Stimulated activated CD8-positive, alpha-beta memory T cell treated with anti-CD3 and anti-CD28 coated beads, Interleukin-12 subunit alpha, Interleukin-12 subunit beta, amount 100 ng/mL, for 1 hour (primary cell): ENCODE measurements around the gene PAQR9.
"Not testable (repeated sequence)": the region's sequence is repeated elsewhere in the genome, so short reads cannot be mapped to it uniquely, and the experiment has no call there.

ENCODE experiments used
- DNase-seq: peaks from one replicate; pipeline ENCODE4 v3.0.0-alpha.2; 2020; ENCODE audit warnings: low read depth

Gene PAQR9, protein sequence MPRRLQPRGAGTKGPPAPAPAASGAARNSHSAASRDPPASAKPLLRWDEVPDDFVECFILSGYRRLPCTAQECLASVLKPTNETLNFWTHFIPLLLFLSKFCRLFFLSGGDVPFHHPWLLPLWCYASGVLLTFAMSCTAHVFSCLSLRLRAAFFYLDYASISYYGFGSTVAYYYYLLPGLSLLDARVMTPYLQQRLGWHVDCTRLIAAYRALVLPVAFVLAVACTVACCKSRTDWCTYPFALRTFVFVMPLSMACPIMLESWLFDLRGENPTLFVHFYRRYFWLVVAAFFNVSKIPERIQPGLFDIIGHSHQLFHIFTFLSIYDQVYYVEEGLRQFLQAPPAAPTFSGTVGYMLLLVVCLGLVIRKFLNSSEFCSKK

DNA sequence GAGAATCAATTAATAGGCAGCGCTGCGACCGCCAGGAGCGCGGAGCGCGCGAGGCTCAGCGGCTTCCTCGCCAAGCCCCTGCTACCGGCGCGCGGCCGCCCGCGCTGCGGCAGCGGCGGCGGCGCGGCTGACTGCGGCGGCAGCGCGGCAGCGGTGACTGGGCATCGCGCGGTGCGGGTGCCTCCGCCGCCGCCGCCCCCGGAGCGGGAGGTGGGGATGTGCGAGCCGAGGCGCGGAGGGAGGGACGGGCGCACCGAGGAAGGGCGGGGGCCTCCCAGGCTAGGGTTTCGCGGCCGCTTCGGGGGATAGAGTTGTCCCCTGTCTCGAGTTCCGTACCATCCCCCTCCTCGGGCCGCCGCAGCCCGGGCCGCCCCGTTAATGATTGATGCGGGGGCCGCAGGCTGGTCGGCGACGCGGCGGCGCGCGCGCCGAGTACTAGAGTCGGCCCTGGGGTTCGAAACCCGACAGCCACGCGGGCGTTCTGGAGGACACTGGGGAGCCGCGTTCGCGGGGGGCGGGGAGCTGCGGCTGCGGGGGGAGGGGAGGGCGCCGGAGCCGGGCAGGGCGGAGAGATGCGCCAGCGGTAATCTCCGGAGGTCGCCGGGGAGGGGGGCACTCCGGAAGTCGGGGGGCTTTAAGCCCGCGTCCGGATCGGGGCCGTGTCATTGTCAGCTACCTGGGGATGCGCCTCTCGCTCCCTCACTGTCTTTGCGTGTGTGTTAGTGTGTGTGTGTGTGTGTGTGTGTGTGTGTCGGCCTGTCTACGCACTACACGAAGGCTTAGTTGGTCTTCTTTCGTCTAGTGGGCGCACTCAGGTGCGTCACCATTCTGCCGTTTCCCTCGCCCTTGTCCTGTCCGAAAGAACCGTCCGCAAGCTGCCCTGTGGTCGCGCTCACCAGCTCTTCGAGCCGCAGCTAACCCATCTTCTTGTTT lies at the start of gene PAQR9:
Gene PAQR9, minus strand, starts transcription at position 159 of the 933 bp plus-strand sequence. CDS start 338 bp downstream, outside the sequence.
- DNase-seq, result no peak

GRCh38 chr3:143011705-143012104 lies 48.2 kb upstream of the PAQR9 start:
- no peak for DNase-seq

DNA sequence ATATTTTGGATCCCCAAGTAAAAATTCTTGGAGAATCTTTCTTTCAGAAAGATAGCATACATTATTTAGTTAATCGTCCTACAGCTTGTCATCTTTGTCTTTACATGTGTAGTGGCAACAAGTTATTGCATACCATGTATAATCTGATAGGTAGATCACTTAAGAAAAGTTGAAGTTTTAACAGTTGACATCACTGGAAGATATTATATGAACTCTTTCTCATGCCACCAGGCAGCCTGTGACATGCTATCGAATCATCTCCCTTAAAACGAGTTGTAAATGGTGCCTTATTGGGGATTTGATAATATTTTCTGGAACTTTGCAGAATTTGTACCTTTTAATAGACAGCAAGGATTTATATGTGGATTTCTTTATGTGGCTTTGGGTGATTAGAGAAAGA lies 46.5 kb upstream of the PAQR9 start:
- DNase-seq, result no peak

- DNase-seq, result no peak
Measured at GRCh38 chr3:143004823-143005222, 41.3 kb upstream of the PAQR9 start.

GRCh38 chr3:143002727-143003126 lies 39.3 kb upstream of the PAQR9 start:
- no peak for DNase-seq

DNA sequence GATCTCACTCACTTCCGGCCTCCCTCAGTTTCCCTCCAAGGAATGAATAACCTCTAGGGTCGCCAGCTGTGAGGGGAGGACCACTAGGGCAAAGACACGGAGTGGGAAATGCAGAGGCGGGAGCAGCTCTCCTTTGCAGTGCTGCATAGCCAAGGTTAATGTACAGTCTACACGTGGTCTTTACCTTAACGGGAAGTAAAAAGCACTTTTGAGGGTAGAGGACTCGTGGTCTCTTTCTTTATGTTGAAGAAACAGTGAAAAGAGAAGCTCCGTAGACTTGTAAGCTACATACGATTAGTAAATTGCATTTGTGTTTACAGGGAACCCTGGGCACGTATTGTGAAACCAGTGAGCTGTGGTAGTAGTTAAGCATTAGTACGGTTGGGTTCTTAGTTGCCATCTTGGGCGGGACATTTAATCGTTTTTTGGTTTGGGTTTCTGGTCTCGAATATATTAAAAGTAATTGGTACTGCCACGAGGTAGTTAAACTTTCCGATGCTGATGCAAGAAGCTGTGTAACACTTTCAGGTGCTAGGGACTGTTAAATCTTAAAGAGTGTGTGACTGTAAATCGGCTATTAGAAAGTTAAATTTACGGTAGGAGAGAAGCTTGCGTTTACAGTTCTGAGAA lies 38.7 kb upstream of the PAQR9 start:
- DNase-seq, result no peak

DNA sequence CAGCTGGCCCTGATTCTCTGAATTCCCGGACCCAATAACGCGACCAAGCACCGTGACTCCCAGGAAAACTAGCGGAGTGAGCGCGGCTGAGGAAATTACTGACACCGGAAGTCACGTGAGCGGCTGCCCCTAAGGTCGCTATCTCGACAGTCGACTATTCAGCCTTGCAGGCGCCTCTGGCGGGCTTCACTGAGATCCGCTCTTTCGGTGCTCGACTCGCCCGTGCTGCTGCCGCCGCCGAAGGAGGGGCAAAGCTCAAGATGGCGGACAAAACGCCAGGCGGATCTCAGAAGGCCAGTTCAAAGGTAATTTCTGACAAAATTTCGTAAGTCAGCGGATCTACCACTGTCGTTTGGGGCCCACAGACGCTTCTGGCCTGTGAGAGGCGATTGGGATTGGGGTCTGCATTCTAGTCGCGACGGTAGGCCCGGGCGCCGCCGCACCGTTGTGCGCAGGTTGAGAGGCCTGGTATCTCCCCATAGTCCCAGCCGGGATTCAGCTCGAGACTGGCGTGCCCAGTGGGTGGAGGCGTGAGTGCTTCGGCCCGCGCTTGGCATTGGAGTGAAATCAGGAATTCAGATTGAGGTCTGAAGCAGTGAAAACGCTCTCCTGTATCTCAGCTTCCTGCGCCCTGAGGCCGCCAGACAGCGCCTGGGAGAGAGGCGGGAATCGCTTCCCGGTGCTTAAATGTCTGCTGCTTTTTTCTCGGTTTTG lies 38.1 kb upstream of the PAQR9 start, which contains the start of gene U2SURP:
Gene U2SURP, plus strand, starts transcription at position 202 of the 714 bp plus-strand sequence. Its CDS starts 59 bp downstream, at position 261.
- DNase-seq, result peak; percentile 81

DNA sequence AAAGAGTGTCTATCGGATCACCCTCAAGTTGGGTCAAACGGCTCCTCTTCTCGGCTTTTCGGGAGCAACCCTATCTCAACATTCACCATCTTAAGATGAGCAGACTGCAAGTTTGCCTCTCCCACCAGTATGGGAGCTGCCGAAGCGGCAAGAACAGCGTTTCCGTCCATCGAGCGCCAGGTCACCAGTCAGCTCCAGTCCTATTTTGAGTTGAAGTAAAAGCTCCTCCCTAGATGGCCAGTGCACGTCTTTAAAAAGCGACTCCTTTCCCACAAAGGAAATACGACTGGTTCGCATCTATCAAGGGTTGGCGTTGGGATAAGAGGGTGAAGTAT lies 37.5 kb upstream of the PAQR9 start:
- DNase-seq, result no peak

- no peak for DNase-seq
Measured at GRCh38 chr3:143000528-143000927, 37.1 kb upstream of the PAQR9 start.

DNA sequence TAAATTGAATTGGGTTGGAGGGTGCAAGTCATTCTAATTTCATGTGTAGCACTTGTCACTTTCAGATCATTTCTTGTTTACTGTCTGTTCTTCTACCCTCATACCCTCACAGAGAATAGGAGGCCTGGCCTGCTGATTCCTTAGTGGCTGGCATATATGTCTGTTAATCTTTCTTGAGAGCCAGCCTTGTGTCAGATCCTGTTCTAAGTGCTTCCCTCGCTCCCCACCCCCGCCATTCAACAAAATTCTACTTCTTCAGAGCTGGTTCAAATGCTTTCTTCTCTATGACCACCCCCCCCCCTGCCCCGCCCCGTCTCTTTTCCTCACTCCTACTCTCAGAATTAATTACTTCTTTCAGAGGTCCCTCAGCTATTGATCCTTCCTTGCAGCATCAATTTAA lies 36.4 kb upstream of the PAQR9 start:
- no peak for DNase-seq

GRCh38 chr3:142998439-142998838 lies 35.0 kb upstream of the PAQR9 start:
- no peak for DNase-seq

DNA sequence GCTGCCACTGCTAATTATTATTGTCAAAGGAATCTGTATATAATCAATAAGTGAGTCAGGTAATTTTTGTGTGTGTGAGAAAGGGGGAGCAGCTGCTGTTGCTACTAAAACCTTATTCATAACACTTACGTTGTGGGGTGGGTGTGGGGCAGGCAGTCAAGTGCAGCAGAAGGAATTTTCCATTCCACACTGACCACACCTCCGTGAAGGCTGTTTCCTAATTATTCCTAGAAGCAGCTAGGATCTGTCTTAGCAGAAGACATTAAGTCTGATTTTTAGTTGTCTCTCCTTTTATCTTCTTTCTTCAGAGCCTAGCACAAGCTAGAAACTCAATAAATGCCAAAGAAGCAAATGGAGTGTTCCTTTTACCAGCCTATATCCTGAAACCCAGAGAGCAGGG lies 33.9 kb upstream of the PAQR9 start:
- no peak for DNase-seq

- DNase-seq, result peak; percentile 32
Measured at GRCh38 chr3:142993958-142994442, 30.5 kb upstream of the PAQR9 start.

GRCh38 chr3:142992323-142992722 lies 28.8 kb upstream of the PAQR9 start:
- no peak for DNase-seq

DNA sequence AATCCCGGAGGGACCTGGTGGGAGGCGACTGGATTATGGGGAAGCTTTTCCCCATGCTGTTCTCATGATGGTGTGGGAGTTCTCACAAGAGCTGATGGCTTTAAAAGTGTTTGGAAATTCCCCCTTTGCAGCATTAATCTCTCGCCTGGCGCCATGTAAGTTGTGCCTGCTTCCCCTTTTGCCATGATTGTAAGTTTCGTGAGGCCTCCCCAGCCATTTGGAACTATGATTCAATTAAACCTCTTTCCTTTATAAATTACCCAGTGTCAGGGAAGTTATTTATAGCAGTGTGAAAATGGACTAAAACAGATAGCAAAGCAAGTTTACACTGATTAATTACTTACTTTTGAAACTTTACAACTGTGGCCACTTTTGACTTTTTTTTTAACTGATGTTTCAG lies 27.2 kb upstream of the PAQR9 start:
- DNase-seq, result no peak

- DNase-seq, result not testable (repeated sequence)
Measured at GRCh38 chr3:142988826-142989225, 25.4 kb upstream of the PAQR9 start.

GRCh38 chr3:142988221-142988620 lies 24.7 kb upstream of the PAQR9 start:
- DNase-seq, result not testable (repeated sequence)

DNA sequence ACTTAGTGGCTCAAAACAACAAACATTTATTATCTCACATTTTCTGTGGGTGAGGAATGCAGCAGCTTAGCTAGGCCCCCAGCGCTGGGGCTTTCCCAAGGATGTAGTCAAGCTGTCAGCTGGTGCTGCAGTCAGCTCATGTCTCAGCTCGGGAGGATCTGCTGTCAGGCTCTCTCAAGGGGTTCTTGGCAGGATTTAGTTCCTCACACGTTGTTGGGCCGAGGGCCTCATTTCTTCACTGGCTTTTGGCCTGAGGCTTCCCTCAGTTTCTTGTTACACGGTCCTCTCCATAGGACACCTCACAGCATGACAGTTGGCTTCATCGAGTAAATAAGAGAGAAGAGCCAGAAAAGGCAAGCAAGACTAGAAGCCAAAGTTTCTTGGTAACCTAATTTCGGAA lies 24.2 kb upstream of the PAQR9 start:
- DNase-seq, result no peak

- no peak for DNase-seq
Measured at GRCh38 chr3:142987080-142987700, 23.7 kb upstream of the PAQR9 start.

DNA sequence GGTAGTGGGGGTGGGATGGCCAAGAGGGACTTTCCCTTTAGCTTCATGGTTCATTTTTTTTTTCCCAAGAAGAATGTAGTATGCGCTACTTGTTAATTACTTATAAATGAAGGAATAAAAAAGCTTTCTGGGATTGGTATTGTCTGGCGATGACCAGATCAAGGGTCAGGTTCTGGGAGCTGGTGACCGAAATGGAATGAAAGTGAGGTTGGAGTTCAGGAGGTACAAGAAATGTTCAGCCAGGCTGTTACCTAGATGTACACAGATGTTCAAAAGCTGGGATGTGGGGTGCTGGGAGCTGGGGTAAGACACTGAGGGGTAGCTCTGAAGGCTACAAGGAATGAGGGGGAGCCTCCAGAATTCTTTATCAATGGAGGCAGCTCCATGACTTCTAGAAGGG lies 20.8 kb upstream of the PAQR9 start:
- DNase-seq, result no peak

DNA sequence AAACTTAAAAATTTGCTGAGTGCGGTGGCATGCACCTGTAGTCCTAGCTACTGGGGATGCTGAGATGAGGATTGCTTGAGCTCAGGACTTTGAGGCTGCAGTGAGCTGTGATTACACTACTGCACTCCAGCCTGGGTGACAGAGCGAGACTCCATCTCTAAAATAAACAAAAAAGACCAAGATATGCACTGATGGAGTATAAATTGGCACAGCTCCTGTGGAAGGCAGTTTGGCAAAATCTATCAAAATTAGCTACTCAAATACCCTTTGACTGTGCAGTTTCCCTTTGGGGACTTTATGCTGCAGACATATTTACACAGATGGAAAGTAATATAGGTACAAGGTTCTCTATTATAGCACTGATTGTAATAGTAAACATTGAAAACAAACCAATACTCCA lies 19.8 kb upstream of the PAQR9 start:
- DNase-seq, result no peak
